ENCODE results near the gene ALK.

GRCh38 chr2:29225814-29226213 is 695.6 kb downstream of the ALK start:
- TF ChIP-seq CTCF (IDR thresholded peaks at IDR 0.05) = no peak
- TF ChIP-seq ZFX (IDR thresholded peaks at IDR 0.05; ENCODE audit: borderline replicate concordance) = no peak

Data from 22Rv1 (cell line).